Neural crest cell (in vitro differentiated cells): ENCODE results near the gene MYL9. TPM values are rescaled to one million over a fixed set of nuclear protein-coding genes. Genes with fewer than 3 reads are reported as not detected.
A peak's percentile ranks its signal among the peaks of the same experiment; 100 is the strongest.

Source experiments
- DNase-seq: peaks from one replicate; pipeline ENCODE4 v3.0.0; 2021; ENCODE audit warnings: low read depth, mixed read lengths, low spot score
- H3K27ac Mint-ChIP-seq: one replicate; pipeline ENCODE4 v1.8.0; 2021; ENCODE audit warnings: mild to moderate bottlenecking, mixed read lengths; ENCODE audit not compliant: unreplicated experiment
- H3K27me3 Mint-ChIP-seq: 2 replicates; pipeline ENCODE4 v1.8.0; 2021; ENCODE audit warnings: low read depth, mild to moderate bottlenecking, mixed read lengths
- H3K36me3 Mint-ChIP-seq: 2 replicates; pipeline ENCODE4 v1.8.0; 2021; ENCODE audit warnings: low read depth, mild to moderate bottlenecking, mixed read lengths
- H3K4me1 Mint-ChIP-seq: 2 replicates; pipeline ENCODE4 v1.8.0; 2021; ENCODE audit warnings: mixed read lengths
- H3K4me3 Mint-ChIP-seq: one replicate; pipeline ENCODE4 v1.8.0; 2021; ENCODE audit warnings: mild to moderate bottlenecking, mixed read lengths
- H3K9me3 Mint-ChIP-seq: 2 replicates; pipeline ENCODE4 v1.8.0; 2021; ENCODE audit warnings: mixed read lengths
- CTCF ChIP-seq: fragments of 200-600 bp; sonication (generic); conservative IDR thresholded peaks from 2 replicates; pipeline ENCODE4 v1.5.0; 2021; ENCODE audit warnings: antibody characterized with exemption, mild to moderate bottlenecking
- total RNA-seq: library from RNA; stranded (reverse); gene quantifications from 2 replicates; pipeline ENCODE4 v1.2.1, GENCODE V29; 2021

The MYL9 gene
- total RNA-seq, 1 donor from 2014 or later: 19.8 TPM

- H3K36me3 Mint-ChIP-seq: no peaks in the 10 kb centered on the region
- H3K9me3 Mint-ChIP-seq: no peaks in the 10 kb centered on the region
- no peak overlapping the region for H3K27ac Mint-ChIP-seq
- H3K4me3 Mint-ChIP-seq: peak overlapping the region; percentile 27
- H3K27me3 Mint-ChIP-seq: no peaks in the 10 kb centered on the region
- no peak for DNase-seq
- peaks cover 14% of the 10 kb centered on the region for H3K4me1 Mint-ChIP-seq
- TF ChIP-seq CTCF: no peak
Measured at GRCh38 chr20:36540551-36541211, 638 bp upstream of the MYL9 start.

GRCh38 chr20:36541768-36542488 lies 609 bp downstream of the MYL9 start:
- peak overlapping the region; percentile 49 for H3K4me3 Mint-ChIP-seq
- H3K36me3 Mint-ChIP-seq: no peaks in the 10 kb centered on the region
- H3K9me3 Mint-ChIP-seq: no peaks in the 10 kb centered on the region
- H3K27me3 Mint-ChIP-seq: no peaks in the 10 kb centered on the region
- peaks cover 12% of the 10 kb centered on the region for H3K4me1 Mint-ChIP-seq
- DNase-seq: peak; percentile 41
- no peak overlapping the region for H3K27ac Mint-ChIP-seq
- peak; percentile 60 for TF ChIP-seq CTCF

- Mint-ChIP-seq H3K4me1 (peaks cover 10% of the 10 kb centered on the region), H3K27ac (no peak overlapping the region), H3K36me3 (no peaks in the 10 kb centered on the region), H3K9me3 (no peaks in the 10 kb centered on the region), H3K4me3 (no peak overlapping the region), H3K27me3 (no peaks in the 10 kb centered on the region)
- TF ChIP-seq CTCF: no peak
- DNase-seq: no peak
Measured at GRCh38 chr20:36542516-36543183, 1.3 kb downstream of the MYL9 start.

GRCh38 chr20:36543184-36544133 lies 2.1 kb downstream of the MYL9 start:
- Mint-ChIP-seq H3K27ac (peak overlapping the region; percentile 10), H3K4me1 (peaks cover 10% of the 10 kb centered on the region)
- no peak for DNase-seq

More at GRCh38 chr20:36543184-36544133, 2.1 kb downstream of the MYL9 start:
- Mint-ChIP-seq H3K36me3 (no peaks in the 10 kb centered on the region), H3K27me3 (no peaks in the 10 kb centered on the region), H3K9me3 (no peaks in the 10 kb centered on the region), H3K4me3 (no peak overlapping the region)
- no peak for TF ChIP-seq CTCF
